Endothelial cell of umbilical vein (primary cell): Measurements from ENCODE around the gene CLBA1. TPM values are rescaled to one million over a fixed set of nuclear protein-coding genes. Genes with fewer than 3 reads are reported as not detected.

Source experiments
- BruUV-seq: library from RNA; stranded (reverse); fragments of 400-500 nt; replicated peaks from 2 replicates; lab custom pipeline; 2021; lab: Mats Ljungman, UMichigan
- CTCF ChIA-PET: fragments of 300-600, 350-600 bp; sonication (Branson Sonifier 250); formaldehyde crosslinking; loops from one replicate; lab custom pipeline; 2021; ENCODE audit warnings: antibody characterized with exemption, inconsistent platforms; lab: Charles Lee
- POLR2A ChIA-PET: fragments of 300-600, 350-600 bp; sonication (Branson Sonifier 250); formaldehyde crosslinking; loops from one replicate; lab custom pipeline; 2021; ENCODE audit warnings: antibody characterized with exemption, inconsistent platforms; lab: Charles Lee
- DNase-seq: peaks from one replicate; pipeline ENCODE4 v3.0.0-alpha.2; 2011; ENCODE audit warnings: low read depth, low spot score
- FAIRE-seq: peaks from 2 replicates; lab custom pipeline; 2011; peaks lifted over from hg19 to GRCh38; lab: Jason Lieb, UNC
- H2AFZ ChIP-seq: 2 replicates; pipeline ENCODE4 v1.6.0; 2012; ENCODE audit warnings: low read depth, low read length, control low read depth, inconsistent platforms
- H3K27ac ChIP-seq: 2 replicates; pipeline ENCODE4 v1.5.1; 2011; ENCODE audit warnings: low read depth, mild to moderate bottlenecking, control low read depth, low read length, moderate library complexity; ENCODE audit not compliant: insufficient read depth
- H3K27me3 ChIP-seq, 2 experiments: 2 replicates each; pipeline versions ENCODE4 v1.6.0 to v1.6.1; 2011; ENCODE audit warnings: low read length in 2 of 2, mixed read lengths in 1 of 2; ENCODE audit not compliant: control insufficient read depth in 2 of 2, insufficient read depth in 2 of 2
- H3K36me3 ChIP-seq, 2 experiments: 2 replicates in 1 of 2; 3 replicates in 1 of 2; pipeline ENCODE4 v1.5.1; 2011; ENCODE audit warnings: low read length in 2 of 2, mild to moderate bottlenecking in 1 of 2, moderate library complexity in 1 of 2; ENCODE audit not compliant: control insufficient read depth in 2 of 2, insufficient read depth in 2 of 2; ENCODE audit errors: extremely low read depth in 1 of 2
- H3K4me1 ChIP-seq: 3 replicates; pipeline ENCODE4 v1.5.1; 2011; ENCODE audit warnings: mild to moderate bottlenecking, low read length; ENCODE audit not compliant: control insufficient read depth, insufficient read depth; ENCODE audit errors: extremely low read depth
- H3K4me2 ChIP-seq: 2 replicates; pipeline ENCODE4 v1.6.1; 2011; ENCODE audit warnings: low read length, control low read depth, mixed read lengths; ENCODE audit not compliant: insufficient read depth
- H3K4me3 ChIP-seq, 3 experiments: fragments of 200-600 bp in 1 of 3; sonication (generic), shearing (Covaris generic) in 1 of 3; replicated peaks in 1 of 3; 2 replicates each; pipeline ENCODE4 v1.5.1; 2011 to 2016; ENCODE audit warnings: control low read depth in 3 of 3, low read length in 3 of 3, mild to moderate bottlenecking in 2 of 3, inconsistent platforms in 1 of 3, low read depth in 1 of 3, moderate library complexity in 1 of 3; ENCODE audit not compliant: insufficient read depth in 1 of 3
- H3K79me2 ChIP-seq: 2 replicates; pipeline ENCODE4 v1.6.0; 2012; ENCODE audit warnings: low read length, inconsistent platforms; ENCODE audit not compliant: control insufficient read depth, insufficient read depth
- H3K9ac ChIP-seq: replicated peaks from 2 replicates; pipeline ENCODE3; 2011; ENCODE audit warnings: low read length, control low read depth; ENCODE audit not compliant: insufficient read depth; ENCODE audit errors: extremely low read depth
- H3K9me1 ChIP-seq: replicated peaks from 3 replicates; pipeline ENCODE4 v1.6.0; 2011; ENCODE audit warnings: mild to moderate bottlenecking, low read length; ENCODE audit not compliant: control insufficient read depth, insufficient read depth; ENCODE audit errors: extremely low read depth
- H3K9me3 ChIP-seq: replicated peaks from 2 replicates; pipeline ENCODE4 v1.5.1; 2012; ENCODE audit warnings: low read length, inconsistent platforms; ENCODE audit not compliant: control insufficient read depth, insufficient read depth
- H4K20me1 ChIP-seq: replicated peaks from 2 replicates; pipeline ENCODE3; 2011; ENCODE audit warnings: mild to moderate bottlenecking, low read length; ENCODE audit not compliant: control insufficient read depth, insufficient read depth; ENCODE audit errors: extremely low read depth
- EZH2 ChIP-seq: IDR thresholded peaks from 2 replicates; pipeline ENCODE4 v1.6.1; 2012; ENCODE audit warnings: borderline replicate concordance, low read depth, mild to moderate bottlenecking, moderate library complexity, low read length, inconsistent platforms; ENCODE audit not compliant: severe bottlenecking
- FOS ChIP-seq: IDR thresholded peaks from 2 replicates; pipeline ENCODE4 v1.6.1; 2011; ENCODE audit warnings: mild to moderate bottlenecking, low read length, moderate library complexity, borderline replicate concordance; ENCODE audit not compliant: insufficient read depth
- GATA2 ChIP-seq: IDR thresholded peaks from 2 replicates; pipeline ENCODE4 v1.7.0; 2011; ENCODE audit warnings: low read depth, mild to moderate bottlenecking, moderate library complexity, mixed read lengths, low read length; ENCODE audit not compliant: insufficient read length, insufficient read depth
- JUN ChIP-seq: IDR thresholded peaks from 2 replicates; pipeline ENCODE4 v1.6.1; 2011; ENCODE audit warnings: borderline replicate concordance, low read depth; ENCODE audit not compliant: insufficient read length, insufficient read depth
- MAX ChIP-seq: IDR thresholded peaks from 2 replicates; pipeline ENCODE4 v1.6.1; 2011; ENCODE audit not compliant: insufficient read depth, insufficient read length
- MYC ChIP-seq: IDR thresholded peaks from one replicate; pipeline ENCODE4 v1.6.1; 2011; ENCODE audit warnings: mild to moderate bottlenecking, low read depth, low read length
- POLR2A ChIP-seq: IDR thresholded peaks from 2 replicates; pipeline ENCODE4 v1.6.1; 2012; ENCODE audit warnings: low read depth, mild to moderate bottlenecking, control low read depth, low read length
- POLR2AphosphoS5 ChIP-seq: IDR thresholded peaks from 2 replicates; pipeline ENCODE4 v1.6.1; 2012; ENCODE audit warnings: low read depth, mild to moderate bottlenecking, control low read depth, low read length, moderate library complexity; ENCODE audit not compliant: insufficient read depth
- dilution Hi-C: fragments of 300-500 bp; cut with MboI; formaldehyde crosslinking; loops from one replicate; pipeline ENCODE4 v1.15.0; 2019; ENCODE audit warnings: low sequenced_read_pairs; ENCODE audit not compliant: extremely low pct_ligation_motif_present
- intact Hi-C: fragments of 100-400 bp; cut with micrococcal nuclease; formaldehyde crosslinking; loops from one replicate; pipeline ENCODE4 v1.10.0; 2022
- polyA plus RNA-seq, 4 experiments: library from polyadenylated mRNA; depleted of rRNA in 3 of 4; stranded (reverse) in 3 of 4; unstranded in 1 of 4; fragments of >200 nt; gene quantifications; 2 replicates each; pipeline versions ENCODE4 v1.2.1 to v1.2.3, GENCODE V29; 2011 to 2012; ENCODE audit warnings: missing spikeins in 1 of 4
- total RNA-seq: library from RNA; stranded (reverse); gene quantifications from 2 replicates; pipeline ENCODE4 v1.2.3, GENCODE V29; 2021
- TF ChIP-seq, protein P1 (sequence below), 2 donors: IDR thresholded peaks; 1 replicate in 1 of 2; 2 replicates in 1 of 2; pipeline ENCODE4 v1.5.1; 2011; ENCODE audit warnings: low read length in 2 of 2, mild to moderate bottlenecking in 2 of 2, moderate library complexity in 2 of 2, control low read depth in 1 of 2, inconsistent platforms in 1 of 2, low read depth in 1 of 2; ENCODE audit not compliant: insufficient read depth in 1 of 2; ENCODE audit errors: extremely low read depth in 1 of 2

CLBA1 gene
- total and polyA plus RNA-seq, 2 donors (not counting 3 experiments of a cell fraction or from before 2014, with no cell fraction given), result 5.2 to 5.3 TPM

DNA sequence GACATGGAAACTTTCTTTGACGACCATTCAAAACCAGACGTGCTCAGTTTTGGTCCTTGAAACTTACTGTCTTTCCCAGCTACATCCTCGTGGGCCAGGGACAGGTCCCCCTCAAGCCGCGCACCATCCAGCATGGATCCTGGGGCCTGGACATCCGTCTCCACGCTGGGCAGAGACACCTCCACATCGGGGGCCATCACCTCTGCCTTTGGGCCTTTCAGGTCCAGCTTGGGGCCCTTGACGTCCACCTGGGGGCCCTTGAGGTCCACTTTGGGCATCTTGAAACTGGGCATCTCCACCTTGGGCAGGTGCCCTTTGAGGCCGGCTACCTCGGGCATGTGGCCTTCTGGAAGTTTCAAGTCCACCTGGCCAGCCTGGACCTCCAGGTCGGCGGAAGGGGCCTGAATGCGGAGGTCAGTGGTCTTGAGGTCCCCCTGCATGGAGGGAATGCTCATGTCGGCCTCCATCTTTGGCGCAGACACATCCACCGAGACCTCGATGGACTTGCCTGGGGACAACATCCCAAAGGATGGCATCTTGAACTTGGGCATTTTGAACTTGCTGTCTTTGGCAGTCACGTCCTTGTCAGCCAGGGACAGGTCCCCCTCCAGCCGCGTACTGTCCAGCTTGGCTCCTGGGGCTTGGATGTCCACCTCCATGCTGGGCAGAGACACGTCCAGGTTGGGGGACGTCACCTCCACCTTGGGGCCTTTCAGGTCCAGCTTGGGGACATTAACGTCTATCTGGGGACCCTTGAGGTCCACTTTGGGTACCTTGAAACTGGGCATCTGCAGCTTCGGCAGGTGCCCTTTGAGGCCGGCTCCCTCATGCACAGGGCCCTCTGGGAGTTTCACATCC is 43.9 kb upstream of the CLBA1 start:
- ChIA-PET POLR2A (no interaction called here), CTCF (interaction anchor here (1.4 kb wide), 1 partner anchor 9 kb away, joined by 3 read pairs; no protein-coding TSS in a partner anchor)
- no peaks in the 10 kb centered on the region for H3K9me1 ChIP-seq
- H2AFZ ChIP-seq, result no peak overlapping the region
- no peak overlapping the region for H3K27ac ChIP-seq
- DNase-seq, result no peak
- H3K4me3 ChIP-seq, result no peak overlapping the region
- H4K20me1 ChIP-seq, result no peaks in the 10 kb centered on the region
- no peaks in the 10 kb centered on the region for H3K79me2 ChIP-seq
- TF ChIP-seq POLR2A (no peak), POLR2AphosphoS5 (no peak), GATA2 (no peak), EZH2 (no peak), FOS (no peak), JUN (no peak), MAX (no peak), MYC (no peak)
- TF ChIP-seq, protein P1, sequence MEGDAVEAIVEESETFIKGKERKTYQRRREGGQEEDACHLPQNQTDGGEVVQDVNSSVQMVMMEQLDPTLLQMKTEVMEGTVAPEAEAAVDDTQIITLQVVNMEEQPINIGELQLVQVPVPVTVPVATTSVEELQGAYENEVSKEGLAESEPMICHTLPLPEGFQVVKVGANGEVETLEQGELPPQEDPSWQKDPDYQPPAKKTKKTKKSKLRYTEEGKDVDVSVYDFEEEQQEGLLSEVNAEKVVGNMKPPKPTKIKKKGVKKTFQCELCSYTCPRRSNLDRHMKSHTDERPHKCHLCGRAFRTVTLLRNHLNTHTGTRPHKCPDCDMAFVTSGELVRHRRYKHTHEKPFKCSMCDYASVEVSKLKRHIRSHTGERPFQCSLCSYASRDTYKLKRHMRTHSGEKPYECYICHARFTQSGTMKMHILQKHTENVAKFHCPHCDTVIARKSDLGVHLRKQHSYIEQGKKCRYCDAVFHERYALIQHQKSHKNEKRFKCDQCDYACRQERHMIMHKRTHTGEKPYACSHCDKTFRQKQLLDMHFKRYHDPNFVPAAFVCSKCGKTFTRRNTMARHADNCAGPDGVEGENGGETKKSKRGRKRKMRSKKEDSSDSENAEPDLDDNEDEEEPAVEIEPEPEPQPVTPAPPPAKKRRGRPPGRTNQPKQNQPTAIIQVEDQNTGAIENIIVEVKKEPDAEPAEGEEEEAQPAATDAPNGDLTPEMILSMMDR (IDR thresholded peaks at IDR 0.05; ENCODE audit: extremely low read depth in 1 of 2, insufficient read depth in 1 of 2, low read depth in 1 of 2, low read length in 2 of 2), result no peak
- dilution Hi-C loops, result no loop called here
- no peak overlapping the region for H3K9ac ChIP-seq
- intact Hi-C loops, result no loop called here
- H3K9me3 ChIP-seq, result no peaks in the 10 kb centered on the region
- H3K4me1 ChIP-seq, result no peaks in the 10 kb centered on the region
- no peak for FAIRE-seq
- no peaks in the 10 kb centered on the region for H3K27me3 ChIP-seq
- peaks cover 0 to 3% of the 10 kb centered on the region in 2 experiments for H3K36me3 ChIP-seq
- H3K4me2 ChIP-seq, result no peak overlapping the region
- no TSS peak for BruUV-seq
